ENCODE results near the gene GPC6.
"Not testable (repeated sequence)": the region's sequence is repeated elsewhere in the genome, so short reads cannot be mapped to it uniquely, and the experiment has no call there.

Gene GPC6

DNA sequence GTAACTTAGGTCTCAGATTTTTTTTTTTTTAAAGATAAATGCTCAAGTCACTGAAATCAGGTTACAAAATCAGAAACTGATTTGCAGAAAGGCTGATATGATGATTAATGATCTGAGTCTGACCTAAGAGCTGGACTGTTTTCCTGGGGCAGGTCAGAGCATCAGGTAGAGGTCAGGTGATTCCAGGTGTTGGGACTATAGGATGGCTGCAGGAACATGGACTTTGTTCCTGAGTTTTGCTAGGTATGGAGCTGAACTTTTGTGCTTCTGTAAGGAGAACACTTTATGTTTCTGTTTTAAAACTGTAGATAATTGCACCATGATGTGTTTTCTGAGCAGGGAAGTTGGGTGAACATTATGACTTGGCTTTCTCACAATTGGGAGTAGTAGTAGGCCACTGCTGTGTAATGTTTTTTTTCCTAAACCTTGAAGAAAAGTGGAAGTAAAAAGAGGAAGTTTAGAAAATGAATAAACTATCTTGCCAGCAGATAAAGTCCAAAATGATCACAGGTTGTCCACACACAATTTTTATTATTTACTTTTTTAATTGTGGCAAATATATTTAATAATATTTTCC lies 955.7 kb downstream of the GPC6 start:
- Histone ChIP-seq H3K4me3 (no peak overlapping the region), H3K27ac (no peak overlapping the region)

DNA sequence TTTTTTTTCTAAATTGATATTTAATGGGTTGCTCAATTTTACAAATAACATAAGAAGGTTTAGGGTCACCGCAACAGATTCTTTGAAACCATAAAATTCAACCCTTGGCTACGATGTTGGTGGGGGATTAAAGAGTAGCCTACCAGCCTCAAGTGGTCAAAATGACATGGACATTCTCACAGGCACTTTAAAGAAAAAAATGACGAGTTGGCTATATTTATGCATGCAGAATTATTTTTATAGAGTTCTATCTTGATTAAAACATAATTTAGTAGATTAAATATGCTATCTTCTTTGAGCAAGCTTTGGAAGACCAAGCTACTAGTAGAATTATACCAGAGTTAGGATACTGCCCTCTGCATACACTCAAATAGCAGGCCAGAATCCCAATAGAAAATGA lies 959.9 kb downstream of the GPC6 start:
- Histone ChIP-seq H3K4me3 (no peak overlapping the region), H3K27ac (no peak overlapping the region)

DNA sequence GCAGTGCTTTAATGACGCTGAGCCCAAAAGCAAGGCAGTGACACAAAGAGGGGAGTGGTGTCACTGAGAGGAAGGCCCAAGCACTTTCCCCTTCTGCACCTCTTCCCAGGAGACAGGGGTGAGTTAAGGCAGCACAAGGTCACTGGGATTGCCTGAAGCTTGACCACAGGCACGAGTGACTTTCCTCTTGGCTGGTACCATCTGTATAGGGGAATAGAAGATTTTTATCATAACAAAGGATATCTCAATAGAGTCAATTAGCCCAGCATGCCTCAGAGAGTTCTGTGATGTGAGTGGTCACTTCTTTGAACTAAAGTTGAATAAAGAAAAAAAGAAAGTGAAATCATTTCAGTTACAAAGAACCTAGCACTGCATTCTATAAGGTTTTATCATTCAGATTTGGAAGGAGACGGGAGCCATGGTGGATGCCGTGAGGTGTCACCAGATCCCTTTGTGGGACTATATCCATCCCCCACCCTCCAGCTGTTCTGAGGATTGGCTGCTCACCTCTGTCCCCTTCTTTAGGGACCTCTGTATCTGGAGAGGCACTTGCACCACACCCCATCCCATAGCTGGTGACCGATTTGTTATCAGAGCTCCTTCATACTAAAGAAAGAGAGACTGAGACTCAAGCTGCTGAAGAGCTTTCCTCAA lies 961.7 kb downstream of the GPC6 start:
- Histone ChIP-seq H3K27ac (no peak overlapping the region), H3K4me3 (no peak overlapping the region)

DNA sequence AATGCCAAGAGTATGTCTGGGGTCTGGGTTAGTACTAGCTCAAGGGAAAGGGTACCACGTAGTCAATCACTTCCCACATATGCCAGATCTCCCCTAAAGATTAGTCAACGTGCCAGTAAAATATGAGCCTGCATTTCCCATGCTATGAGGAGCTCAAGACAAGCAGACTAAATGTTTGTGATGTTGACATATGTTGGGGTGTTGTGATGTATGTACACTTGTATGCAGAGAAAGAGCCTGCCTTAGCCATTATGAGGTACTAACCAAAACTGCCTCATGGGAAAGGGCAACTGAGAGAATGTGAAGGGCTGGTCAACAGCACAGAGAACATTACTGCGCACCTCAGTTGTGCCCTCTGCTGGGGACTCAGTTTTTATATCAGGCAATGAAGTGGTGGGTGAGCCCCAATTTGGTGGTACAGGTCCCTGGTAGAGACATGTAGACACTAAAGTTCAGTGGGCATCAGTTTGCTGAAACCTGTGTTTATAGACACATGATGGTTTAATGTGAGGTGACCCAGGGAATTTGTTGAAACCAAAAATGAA lies 965.9 kb downstream of the GPC6 start:
- Histone ChIP-seq H3K27ac (no peak overlapping the region), H3K4me3 (no peak overlapping the region)

DNA sequence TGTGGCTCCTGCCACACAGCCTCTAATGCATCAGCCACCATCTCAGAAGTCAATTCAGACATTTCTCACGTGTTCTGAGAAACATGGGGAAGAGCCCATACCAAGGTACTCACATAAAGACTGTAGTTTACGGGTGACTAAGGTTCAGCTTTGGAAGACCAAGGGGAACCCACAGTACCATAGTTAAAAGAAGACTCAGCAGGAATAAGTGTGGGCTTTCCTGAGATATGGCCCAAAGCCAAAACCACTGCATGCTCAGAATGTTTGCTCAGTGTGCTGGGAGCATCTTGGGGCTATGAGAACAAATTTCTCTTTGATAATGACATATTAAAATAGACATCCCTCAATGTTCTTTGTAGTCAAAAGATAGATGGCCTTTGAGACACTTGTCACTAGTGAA lies 969.1 kb downstream of the GPC6 start:
- no peak overlapping the region for H3K4me3 ChIP-seq
- H3K27ac ChIP-seq: no peak overlapping the region

DNA sequence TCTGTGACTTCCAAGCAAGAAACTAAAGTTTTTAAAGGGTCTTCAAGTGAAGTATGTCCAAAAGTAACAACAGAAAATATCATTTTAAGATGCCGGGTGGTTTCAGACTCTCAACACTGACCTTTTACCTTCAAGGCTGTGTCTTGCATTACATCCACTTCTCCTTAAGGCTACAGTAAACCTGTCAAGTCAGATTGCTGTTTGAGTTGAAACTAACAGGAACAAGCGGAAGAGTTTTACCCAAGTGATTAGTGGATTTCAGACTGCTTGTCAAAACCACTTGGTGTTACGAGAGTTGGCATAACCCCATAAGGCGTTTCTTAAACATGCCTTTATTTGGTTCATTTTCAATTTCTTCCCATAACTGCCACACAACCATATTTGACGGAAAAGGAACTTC lies 969.8 kb downstream of the GPC6 start:
- Histone ChIP-seq H3K4me3 (no peak overlapping the region), H3K27ac (no peak overlapping the region)

DNA sequence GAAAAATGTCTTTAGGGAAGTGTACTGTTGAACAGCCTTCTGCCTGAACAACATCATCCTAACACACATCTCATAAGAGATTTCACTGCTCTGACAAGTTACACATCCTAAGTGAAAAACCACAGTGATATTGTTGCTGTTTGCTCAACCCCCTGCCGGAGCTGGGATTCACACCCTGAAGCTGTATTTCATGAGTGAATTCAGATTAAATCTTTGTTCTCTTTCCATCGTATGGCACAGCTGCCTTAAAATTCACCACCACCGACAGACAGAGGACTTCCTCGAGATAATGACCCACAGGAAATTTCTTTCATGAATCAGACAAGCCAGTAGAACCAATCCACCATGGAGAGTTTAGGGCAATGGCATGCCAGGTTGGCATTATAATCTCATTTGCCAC lies 972.1 kb downstream of the GPC6 start:
- Histone ChIP-seq H3K4me3 (no peak overlapping the region), H3K27ac (no peak overlapping the region)

DNA sequence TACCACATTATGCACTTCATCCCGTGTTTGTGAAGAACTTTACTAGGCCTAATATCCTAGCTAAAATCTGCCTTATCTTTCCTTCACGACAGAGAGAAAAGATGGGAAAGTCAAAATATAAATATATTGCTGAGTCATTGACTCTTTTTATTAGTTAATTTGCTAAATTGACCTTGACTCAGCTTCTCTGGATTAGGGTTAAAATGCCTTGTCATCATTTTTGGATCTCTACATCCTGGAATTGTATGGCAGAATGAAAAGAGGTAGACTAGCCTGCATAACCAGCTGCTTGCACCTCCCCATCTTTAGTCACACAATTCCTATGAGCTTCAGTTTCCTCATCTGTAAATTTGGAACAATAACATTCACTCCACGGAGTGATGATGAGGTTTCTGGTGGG lies 972.5 kb downstream of the GPC6 start:
- no peak overlapping the region for H3K4me3 ChIP-seq
- H3K27ac ChIP-seq: no peak overlapping the region

DNA sequence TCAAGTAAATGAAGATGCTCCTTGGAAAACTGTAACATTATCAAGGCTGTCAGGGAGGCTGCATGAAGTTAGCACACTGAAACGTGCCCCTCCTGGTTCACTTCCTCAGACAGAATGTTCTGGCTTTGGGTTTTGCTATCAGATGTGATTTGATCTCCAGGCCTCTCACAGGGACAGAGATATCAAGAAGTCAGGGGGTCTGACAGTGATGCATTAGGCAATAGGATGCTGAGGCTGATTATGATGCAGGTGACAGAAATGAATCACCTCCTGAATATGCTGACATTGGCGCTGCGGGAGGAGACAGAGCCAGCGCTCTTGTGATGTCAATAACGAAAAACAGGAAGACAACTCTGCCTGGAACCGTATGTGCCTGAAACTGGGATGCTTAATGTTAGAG lies 974.4 kb downstream of the GPC6 start:
- Histone ChIP-seq H3K4me3 (no peak overlapping the region), H3K27ac (no peak overlapping the region)

DNA sequence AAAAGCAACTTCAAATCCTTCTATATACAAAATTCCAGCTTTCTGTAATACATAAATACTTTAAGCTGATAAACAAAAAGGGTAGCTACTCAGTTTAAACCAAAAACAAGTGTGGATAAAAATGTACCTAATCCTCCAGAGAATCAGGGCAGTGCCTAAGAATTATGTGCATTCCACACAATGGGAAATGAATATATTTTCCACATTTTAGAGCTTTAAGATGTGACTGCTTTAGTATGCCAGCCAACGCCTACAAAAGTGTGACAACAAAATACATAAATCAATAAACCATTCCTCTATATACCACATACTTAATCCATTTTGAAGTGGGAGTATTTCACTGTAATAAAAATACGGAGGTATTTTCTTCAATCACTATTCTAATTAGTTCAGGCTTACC lies 977.6 kb downstream of the GPC6 start:
- no peak overlapping the region for H3K4me3 ChIP-seq
- no peak overlapping the region for H3K27ac ChIP-seq

DNA sequence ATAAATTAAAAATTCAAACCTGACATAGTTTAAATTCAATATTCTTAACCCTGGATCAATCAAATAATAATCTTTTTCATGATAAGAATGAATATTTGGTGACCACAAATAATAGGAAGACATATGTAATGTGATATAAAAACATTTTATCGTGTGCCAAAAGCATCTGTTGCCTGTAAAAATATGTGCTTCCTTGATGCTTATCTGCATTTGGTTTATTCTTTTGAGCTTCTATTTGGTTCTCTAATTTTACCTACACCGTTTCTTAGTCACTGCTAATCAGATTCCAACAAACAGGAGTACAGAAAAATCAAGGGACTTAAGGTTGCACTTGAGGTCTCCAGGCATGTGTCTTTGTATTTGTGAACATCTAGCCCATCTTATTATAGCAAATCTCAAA lies 978.3 kb downstream of the GPC6 start:
- Histone ChIP-seq H3K4me3 (no peak overlapping the region), H3K27ac (no peak overlapping the region)

DNA sequence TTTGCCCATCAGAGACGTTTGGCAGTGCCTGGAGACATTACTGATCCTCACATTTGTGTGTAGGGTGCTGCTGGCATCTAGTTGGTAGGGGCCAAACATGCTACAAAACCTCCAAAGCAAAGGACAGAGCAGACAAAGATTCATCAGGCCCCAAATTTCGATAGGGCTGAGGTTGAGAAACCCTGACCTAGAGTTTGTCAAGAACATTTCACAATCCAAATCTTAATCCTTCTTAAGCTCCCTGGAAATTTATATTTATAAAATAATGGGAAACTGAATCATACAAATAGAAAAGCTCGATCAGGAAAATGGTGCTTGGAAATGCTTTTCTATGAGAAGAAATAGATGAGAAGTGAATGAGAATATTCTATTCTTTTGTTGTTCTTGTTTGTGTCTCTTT lies 979.3 kb downstream of the GPC6 start:
- H3K27ac ChIP-seq: no peak overlapping the region

DNA sequence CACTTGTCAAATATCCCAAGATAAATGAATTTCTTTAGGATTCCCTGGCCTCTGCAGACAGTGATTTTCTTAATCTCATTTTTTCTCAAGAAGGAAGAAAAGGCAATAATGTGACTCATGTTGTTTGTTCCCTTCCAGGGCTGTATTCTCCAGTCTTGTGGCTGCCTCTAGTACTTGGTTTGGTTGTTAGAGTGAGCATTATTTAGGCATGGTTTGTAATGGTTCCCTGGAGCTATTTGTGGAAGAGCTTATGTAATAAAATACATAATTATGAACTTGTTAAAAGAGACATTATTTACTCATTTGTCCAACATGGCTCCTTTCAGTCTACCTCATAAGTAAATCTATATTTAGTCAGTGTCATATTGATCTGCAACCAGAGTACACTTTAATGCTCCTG lies 982.5 kb downstream of the GPC6 start:
- Histone ChIP-seq H3K4me3 (no peak overlapping the region), H3K27ac (no peak overlapping the region)

More for the DNA sequence above, 979.3 kb downstream of the GPC6 start:
- no peak overlapping the region for H3K4me3 ChIP-seq

DNA sequence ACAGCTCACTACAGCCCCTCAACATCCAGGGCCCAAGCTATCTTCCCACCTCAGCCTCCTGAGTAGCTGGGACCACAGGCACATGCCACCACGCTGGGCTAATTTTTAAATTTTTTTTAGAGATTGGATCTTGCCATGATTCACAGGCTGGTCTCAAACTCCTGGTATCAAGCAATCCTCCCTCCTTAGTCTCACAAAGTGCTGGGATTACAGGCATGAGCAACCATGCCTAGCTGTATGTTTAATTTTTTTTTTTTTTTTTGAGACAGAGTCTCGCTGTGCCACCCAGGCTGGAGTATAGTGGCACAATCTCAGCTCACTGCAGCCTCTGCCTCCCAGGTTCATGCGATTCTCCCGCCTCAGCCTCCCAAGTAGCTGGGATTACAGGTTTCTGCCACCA lies 983.3 kb downstream of the GPC6 start:
- not testable (repeated sequence) for H3K27ac ChIP-seq, H3K4me3 ChIP-seq

DNA sequence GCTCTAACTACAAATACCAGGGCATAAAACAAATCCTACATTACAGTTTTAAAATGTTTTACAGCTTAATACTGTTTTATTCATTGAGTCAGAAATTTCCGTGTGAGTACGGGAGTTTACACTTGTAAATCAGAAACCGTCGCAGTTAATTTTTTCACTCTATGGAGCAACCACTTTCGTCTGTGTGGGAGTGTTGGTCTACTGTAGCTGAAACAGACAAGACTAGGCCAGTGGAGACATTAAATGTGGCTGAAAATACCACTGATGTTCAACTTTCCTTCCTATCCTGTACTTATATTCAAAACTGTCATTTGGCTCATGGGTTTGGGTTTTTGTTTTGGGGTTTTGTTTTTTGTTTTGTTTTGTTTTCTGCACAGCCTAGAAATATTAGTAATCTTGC lies 984.2 kb downstream of the GPC6 start:
- Histone ChIP-seq H3K4me3 (no peak overlapping the region), H3K27ac (no peak overlapping the region)

DNA sequence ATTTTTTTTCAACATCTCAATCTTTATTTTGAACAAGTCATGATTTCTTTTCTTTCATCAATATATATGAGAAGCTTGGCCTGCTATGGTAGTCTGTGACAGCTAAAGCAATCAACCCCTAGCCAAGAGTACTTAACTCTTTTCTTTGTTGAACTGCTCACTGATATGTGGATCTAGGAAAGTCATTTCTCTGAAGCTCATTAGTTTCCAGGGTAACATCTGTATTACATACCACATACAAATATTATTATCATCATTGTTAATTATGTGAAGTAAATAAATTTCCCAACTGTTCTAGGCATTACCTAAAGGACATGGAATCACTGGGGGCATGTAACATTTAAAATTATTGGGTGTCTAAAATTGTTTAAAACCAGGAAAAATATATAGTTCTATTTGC lies 985.6 kb downstream of the GPC6 start:
- Histone ChIP-seq H3K27ac (no peak overlapping the region), H3K4me3 (no peak overlapping the region)

DNA sequence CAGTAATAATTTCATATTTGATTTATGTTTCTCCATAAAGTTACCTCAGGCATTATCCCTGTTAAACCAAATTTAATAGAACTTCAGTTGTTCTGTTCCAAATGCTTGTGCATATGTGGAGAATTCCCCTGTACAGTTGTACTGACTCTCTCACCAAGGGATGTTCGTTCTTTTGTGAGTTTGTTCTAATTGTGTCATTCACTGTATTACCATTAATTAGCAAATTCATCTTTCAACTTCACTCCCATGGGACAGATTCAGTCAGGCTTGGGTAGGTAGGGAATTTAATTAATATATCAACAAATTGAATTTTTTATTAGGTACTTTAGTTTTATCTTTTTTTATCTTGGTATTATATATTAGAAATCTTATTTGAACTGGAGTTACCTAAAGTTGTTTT lies 987.5 kb downstream of the GPC6 start:
- Histone ChIP-seq H3K4me3 (no peak overlapping the region), H3K27ac (no peak overlapping the region)

DNA sequence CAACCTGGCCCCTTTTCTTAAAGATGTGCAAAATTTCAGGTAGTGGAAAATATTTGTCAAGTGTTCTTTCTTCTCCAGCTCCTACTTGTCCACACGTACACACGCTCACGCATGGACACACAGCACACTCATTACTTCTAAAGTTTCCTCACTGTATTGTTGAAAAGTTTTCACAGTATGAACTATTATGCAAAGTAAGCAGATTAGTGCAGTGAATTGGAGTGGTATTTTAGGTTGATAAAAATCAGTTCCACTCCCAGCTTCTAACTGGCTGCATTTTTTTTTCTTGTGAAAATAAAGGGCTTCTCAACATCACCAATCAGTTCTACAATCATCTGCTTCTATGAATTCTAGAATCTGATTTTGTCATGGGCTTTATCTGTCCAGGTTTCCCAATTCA lies 988.4 kb downstream of the GPC6 start:
- H3K4me3 ChIP-seq: no peak overlapping the region
- no peak overlapping the region for H3K27ac ChIP-seq

DNA sequence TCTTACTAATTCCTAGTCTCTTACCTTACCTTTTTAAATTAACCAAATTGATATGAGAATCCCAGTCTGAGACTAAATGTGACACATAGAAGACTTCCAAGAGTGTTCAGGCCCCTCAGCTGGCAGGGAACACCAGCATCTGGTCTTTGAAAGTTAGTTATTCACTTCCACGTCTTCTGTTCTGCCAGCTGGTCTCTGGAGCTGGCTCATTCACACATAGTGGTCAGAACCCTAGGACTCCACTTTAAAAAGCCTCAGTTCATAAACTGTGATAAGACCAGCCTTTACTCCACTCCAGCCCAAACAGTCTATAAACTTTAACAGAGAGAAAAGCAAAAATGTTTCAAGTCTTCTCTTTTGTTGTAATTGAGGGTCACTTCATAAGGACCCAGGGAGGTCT lies 989.9 kb downstream of the GPC6 start:
- no peak overlapping the region for H3K27ac ChIP-seq
- H3K4me3 ChIP-seq: no peak overlapping the region

DNA sequence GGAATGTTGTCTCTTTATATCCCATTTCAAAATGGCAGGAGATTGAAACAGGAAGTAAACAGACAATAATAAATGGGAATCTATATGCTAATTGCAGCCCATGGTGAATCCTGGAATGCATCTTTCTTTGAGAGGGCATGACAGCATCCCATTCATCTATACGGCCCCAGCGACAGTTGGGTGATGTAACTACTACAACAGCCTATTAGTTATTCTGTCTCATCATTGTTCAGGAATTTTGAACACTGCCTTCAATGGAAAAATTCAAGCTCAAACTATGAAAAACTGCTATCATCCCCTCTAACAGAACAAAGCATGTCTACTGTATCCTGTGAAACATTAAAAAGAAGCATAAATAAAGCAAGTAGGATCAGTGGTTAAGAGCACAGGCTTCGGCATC lies 990.8 kb downstream of the GPC6 start:
- Histone ChIP-seq H3K4me3 (no peak overlapping the region), H3K27ac (no peak overlapping the region)

DNA sequence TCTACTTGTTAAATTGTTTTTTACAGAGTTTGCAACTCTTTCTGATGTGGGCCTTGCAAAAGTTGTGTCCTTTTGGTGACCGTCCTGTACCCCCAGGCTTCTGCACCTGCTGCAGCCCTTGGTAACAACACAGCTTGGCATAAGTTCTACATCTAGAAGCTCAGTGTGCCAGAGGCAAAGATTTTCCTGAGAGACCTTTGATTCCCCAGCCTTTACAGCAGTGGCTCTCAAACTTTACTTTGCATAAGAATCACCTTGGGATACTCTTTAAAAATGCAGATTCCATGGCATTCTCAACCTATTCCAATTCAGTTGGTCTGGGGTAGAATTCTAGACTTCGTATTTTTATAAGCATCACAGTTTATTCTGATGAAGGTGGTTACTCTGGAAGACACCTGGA lies 991.9 kb downstream of the GPC6 start:
- Histone ChIP-seq H3K27ac (no peak overlapping the region), H3K4me3 (no peak overlapping the region)

DNA sequence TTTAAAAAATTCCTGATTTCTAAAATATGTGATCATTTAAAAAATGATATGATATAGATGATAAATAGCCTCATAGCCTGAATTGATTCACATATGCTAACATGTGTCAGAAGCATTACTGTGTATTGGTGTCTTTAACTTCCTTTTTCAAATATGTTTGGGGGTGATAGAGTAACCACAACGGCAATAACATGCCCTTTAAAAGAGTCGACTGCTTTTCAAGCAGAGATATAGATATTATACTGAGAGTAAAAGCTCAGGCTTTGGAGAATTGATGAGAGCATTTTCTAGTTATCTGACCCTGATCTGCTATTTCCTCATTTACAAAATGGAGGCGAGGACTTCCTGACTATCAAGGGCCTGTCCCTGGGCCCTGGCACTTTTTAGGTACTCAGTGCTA lies 992.3 kb downstream of the GPC6 start:
- no peak overlapping the region for H3K4me3 ChIP-seq
- H3K27ac ChIP-seq: no peak overlapping the region

Data from skin epidermis (tissue), 12 donors.